H1 (cell line): ENCODE measurements around the gene MYBPHL. TPM values are rescaled to one million over a fixed set of nuclear protein-coding genes. Genes with fewer than 3 reads are reported as not detected.

Source experiments
- CTCF ChIA-PET: fragments of 300-600 bp; sonication (Branson Sonifier 250); formaldehyde crosslinking; loops from one replicate; lab custom pipeline; 2021; ENCODE audit not compliant: partially characterized antibody; lab: Charles Lee
- POLR2A ChIA-PET: fragments of 300-600 bp; sonication (Branson Sonifier 250); formaldehyde crosslinking; loops from one replicate; lab custom pipeline; 2021; ENCODE audit warnings: inconsistent platforms; ENCODE audit not compliant: partially characterized antibody; lab: Charles Lee
- DNase-seq, 2 experiments: peaks; one replicate each; pipeline versions ENCODE4 v3.0.0 to v3.0.0-alpha.2; 2010 to 2022; ENCODE audit warnings: low spot score in 2 of 2, low read depth in 1 of 2, mixed read lengths in 1 of 2
- FAIRE-seq: peaks from 2 replicates; lab custom pipeline; 2011; peaks lifted over from hg19 to GRCh38; lab: Jason Lieb, UNC
- H2AFZ ChIP-seq: 2 replicates; pipeline ENCODE4 v1.8.1; 2012; ENCODE audit warnings: low read length, inconsistent platforms
- H2AK5ac ChIP-seq: 2 replicates; pipeline ENCODE4 v1.6.1; 2013; ENCODE audit warnings: low read depth, low read length
- H2BK120ac ChIP-seq: replicated peaks from 2 replicates; pipeline ENCODE3; 2013; ENCODE audit warnings: low read depth, low read length, inconsistent platforms
- H2BK12ac ChIP-seq: 2 replicates; pipeline ENCODE4 v1.6.1; 2013; ENCODE audit warnings: low read depth, low read length
- H2BK15ac ChIP-seq: 2 replicates; pipeline ENCODE4 v1.6.1; 2013; ENCODE audit warnings: low read length
- H2BK20ac ChIP-seq: 2 replicates; pipeline ENCODE4 v1.6.1; 2013; ENCODE audit warnings: low read length
- H2BK5ac ChIP-seq: 2 replicates; pipeline ENCODE4 v1.6.1; 2013; ENCODE audit warnings: low read depth, low read length
- H3K14ac ChIP-seq: 2 replicates; pipeline ENCODE4 v1.6.1; 2013; ENCODE audit warnings: inconsistent platforms; ENCODE audit not compliant: insufficient read length
- H3K18ac ChIP-seq: 2 replicates; pipeline ENCODE4 v1.6.1; 2013; ENCODE audit warnings: low read length; ENCODE audit errors: extremely low read depth
- H3K23ac ChIP-seq: 2 replicates; pipeline ENCODE4 v1.6.1; 2013; ENCODE audit warnings: inconsistent platforms; ENCODE audit not compliant: insufficient read length
- H3K23me2 ChIP-seq: 2 replicates; pipeline ENCODE4 v1.6.1; 2013; ENCODE audit warnings: low read depth, low read length
- H3K27ac ChIP-seq: 2 replicates; pipeline ENCODE4 v1.6.1; 2011; ENCODE audit warnings: low read depth, low read length, inconsistent platforms
- H3K27me3 ChIP-seq, 4 experiments: replicated peaks in 1 of 4; 1 replicate in 1 of 4; 2 replicates in 3 of 4; pipeline versions ENCODE4 v1.6.1 to v1.8.1; 2011 to 2013; ENCODE audit warnings: low read length in 3 of 4, mild to moderate bottlenecking in 3 of 4, inconsistent platforms in 2 of 4, mixed read lengths in 2 of 4, moderate library complexity in 1 of 4; ENCODE audit not compliant: control insufficient read depth in 3 of 4, insufficient read depth in 3 of 4; ENCODE audit errors: extremely low read depth in 1 of 4
- H3K36me3 ChIP-seq, 4 experiments: 2 replicates each; pipeline versions ENCODE4 v1.6.1 to v1.8.1; 2011 to 2013; ENCODE audit warnings: mild to moderate bottlenecking in 4 of 4, low read length in 3 of 4, moderate library complexity in 2 of 4, control low read depth in 1 of 4, inconsistent platforms in 1 of 4; ENCODE audit not compliant: insufficient read depth in 4 of 4, control insufficient read depth in 2 of 4
- H3K4ac ChIP-seq: replicated peaks from 2 replicates; pipeline ENCODE3; 2013; ENCODE audit warnings: low read length, low read depth, mixed read lengths, inconsistent platforms; ENCODE audit not compliant: insufficient read length
- H3K4me1 ChIP-seq, 4 experiments: replicated peaks in 1 of 4; 1 replicate in 1 of 4; 2 replicates in 3 of 4; pipeline versions ENCODE4 v1.6.1 to v1.8.1; 2011 to 2013; ENCODE audit warnings: low read length in 3 of 4, inconsistent platforms in 2 of 4, mixed read lengths in 1 of 4; ENCODE audit not compliant: insufficient read depth in 4 of 4, control insufficient read depth in 3 of 4
- H3K4me2 ChIP-seq, 2 experiments: 2 replicates each; pipeline versions ENCODE4 v1.6.1 to v1.8.1; 2011 to 2013; ENCODE audit warnings: low read depth in 2 of 2, low read length in 2 of 2, control low read depth in 1 of 2, inconsistent platforms in 1 of 2, mild to moderate bottlenecking in 1 of 2; ENCODE audit not compliant: insufficient read depth in 1 of 2
- H3K4me3 ChIP-seq, 4 experiments: fragments of 200-600, 300-600 bp in 1 of 4; sonication (generic), shearing (Covaris generic), sonication (Bioruptor Twin) in 1 of 4; 2 replicates each; pipeline versions ENCODE4 v1.5.1 to v1.8.1; 2011 to 2016; ENCODE audit warnings: low read length in 4 of 4, low read depth in 3 of 4, control low read depth in 2 of 4, inconsistent platforms in 2 of 4, mild to moderate bottlenecking in 2 of 4, mixed read lengths in 1 of 4, moderate library complexity in 1 of 4; ENCODE audit not compliant: insufficient read depth in 2 of 4; ENCODE audit errors: extremely low read depth in 1 of 4
- H3K56ac ChIP-seq: replicated peaks from 2 replicates; pipeline ENCODE3; 2013; ENCODE audit warnings: low read depth, mild to moderate bottlenecking, mixed read lengths, low read length, inconsistent platforms; ENCODE audit not compliant: insufficient read length
- H3K79me1 ChIP-seq: 2 replicates; pipeline ENCODE4 v1.6.1; 2013; ENCODE audit warnings: low read depth, low read length, control low read depth
- H3K79me2 ChIP-seq, 2 experiments: 2 replicates each; pipeline versions ENCODE4 v1.6.1 to v1.8.1; 2012 to 2013; ENCODE audit warnings: low read length in 2 of 2, mild to moderate bottlenecking in 2 of 2, inconsistent platforms in 1 of 2; ENCODE audit not compliant: insufficient read depth in 2 of 2, control insufficient read depth in 1 of 2
- H3K9ac ChIP-seq, 4 experiments: replicated peaks in 1 of 4; 1 replicate in 1 of 4; 2 replicates in 3 of 4; pipeline versions ENCODE4 v1.6.1 to v1.8.1; 2011 to 2013; ENCODE audit warnings: low read depth in 3 of 4, low read length in 3 of 4, control low read depth in 2 of 4, mild to moderate bottlenecking in 2 of 4, moderate library complexity in 2 of 4, inconsistent platforms in 1 of 4; ENCODE audit errors: extremely low read depth in 1 of 4
- H3K9me3 ChIP-seq, 2 experiments: 2 replicates each; pipeline versions ENCODE4 v1.6.1 to v1.8.1; 2012 to 2013; ENCODE audit warnings: mild to moderate bottlenecking in 2 of 2, moderate library complexity in 2 of 2, control low read depth in 1 of 2, inconsistent platforms in 1 of 2, low read depth in 1 of 2, low read length in 1 of 2, mixed read lengths in 1 of 2; ENCODE audit not compliant: insufficient read depth in 2 of 2
- H4K20me1 ChIP-seq, 2 experiments: replicated peaks in 1 of 2; 2 replicates each; pipeline versions ENCODE3 to v1.8.1; 2011 to 2013; ENCODE audit warnings: inconsistent platforms in 2 of 2, low read length in 2 of 2, mild to moderate bottlenecking in 1 of 2; ENCODE audit not compliant: insufficient read depth in 2 of 2, control insufficient read depth in 1 of 2
- H4K5ac ChIP-seq: 2 replicates; pipeline ENCODE4 v1.6.1; 2013; ENCODE audit warnings: low read length, low read depth, mixed read lengths, inconsistent platforms; ENCODE audit not compliant: insufficient read length
- H4K8ac ChIP-seq: 2 replicates; pipeline ENCODE4 v1.8.0; 2013; ENCODE audit warnings: mild to moderate bottlenecking, moderate library complexity, low read length, inconsistent platforms; ENCODE audit not compliant: insufficient read depth; ENCODE audit errors: extremely low read depth
- H4K91ac ChIP-seq: replicated peaks from 2 replicates; pipeline ENCODE3; 2013; ENCODE audit warnings: low read length, mixed read lengths, inconsistent platforms; ENCODE audit not compliant: insufficient read length
- BACH1 ChIP-seq: IDR thresholded peaks from 2 replicates; pipeline ENCODE4 v1.6.1; 2012; ENCODE audit warnings: low read length, improper control_type of control experiment
- CBX8 ChIP-seq: fragments of 300-800, 300-1000 bp; sonication (generic); IDR thresholded peaks from 2 replicates; pipeline ENCODE4 v1.7.1; 2016; ENCODE audit warnings: low read depth, low read length, borderline replicate concordance
- EGR1 ChIP-seq: IDR thresholded peaks from 2 replicates; pipeline ENCODE4 v1.6.1; 2011; ENCODE audit warnings: low read depth, low read length, borderline replicate concordance
- JUND ChIP-seq: IDR thresholded peaks from 2 replicates; pipeline ENCODE4 v1.6.1; 2011; ENCODE audit warnings: mild to moderate bottlenecking, improper control_type of control experiment, low read length
- KDM4A ChIP-seq: IDR thresholded peaks from one replicate; pipeline ENCODE4 v1.7.1; 2012; ENCODE audit warnings: low read depth, mild to moderate bottlenecking, moderate library complexity, low read length, inconsistent platforms; ENCODE audit not compliant: severe bottlenecking
- PHF8 ChIP-seq: fragments of 200-600 bp; sonication (generic); conservative IDR thresholded peaks from 2 replicates; pipeline ENCODE4 v1.7.1; 2012; ENCODE audit warnings: low read depth, mild to moderate bottlenecking, inconsistent platforms, low read length, moderate library complexity
- RNF2 ChIP-seq: fragments of 200-900, 300-1000 bp; sonication (generic); IDR thresholded peaks from 2 replicates; pipeline ENCODE4 v1.7.1; 2016; ENCODE audit warnings: borderline replicate concordance, low read depth, mild to moderate bottlenecking, antibody characterized with exemption, low read length; ENCODE audit not compliant: poor library complexity, severe bottlenecking; ENCODE audit errors: missing control alignments
- SAP30 ChIP-seq: fragments of 300-600 bp; sonication (generic); IDR thresholded peaks from 2 replicates; pipeline ENCODE4 v1.7.1; 2012; ENCODE audit warnings: low read length, moderate library complexity, mild to moderate bottlenecking, inconsistent platforms; ENCODE audit not compliant: insufficient read depth, insufficient replicate concordance
- SP4 ChIP-seq: IDR thresholded peaks from 2 replicates; pipeline ENCODE4 v1.6.1; 2012; ENCODE audit warnings: low read length, inconsistent platforms
- whole genome bisulfite sequencing, 2 experiments: shearing (Covaris generic) in 1 of 2; methylation state at CpG; one replicate each; pipeline versions ENCODE4 v1.1.6 to v1.1.7; 2013 to 2015; ENCODE audit warnings: low lambda C conversion rate in 2 of 2, mixed read lengths in 2 of 2, inconsistent platforms in 1 of 2, low coverage in 1 of 2, missing lambda C conversion rate in 1 of 2; ENCODE audit not compliant: insufficient replicate concordance in 2 of 2, insufficient coverage in 1 of 2, insufficient read length in 1 of 2; ENCODE audit errors: extremely low coverage in 1 of 2, missing lambda C conversion rate in 1 of 2; 5-methylcytosine and 5-hydroxymethylcytosine counted together
- polyA plus RNA-seq, 7 experiments: library from polyadenylated mRNA; depleted of rRNA in 3 of 7; stranded (reverse) in 5 of 7; unstranded in 2 of 7; fragments of >200 nt in 5 of 7; fragments of 200-250 nt in 2 of 7; gene quantifications; 1 replicate in 5 of 7; 2 replicates in 1 of 7; 4 replicates in 1 of 7; pipeline versions ENCODE4 v1.2.1 to v1.2.3, GENCODE V29; 2011 to 2013; ENCODE audit warnings: missing spikeins in 2 of 7, mixed read lengths in 2 of 7
- total RNA-seq: library from RNA; stranded (reverse); fragmentation: NEBNext Ultra II Directional; extraction: Animal tissue kit (Norgen Biotek cat#: 25700); gene quantifications from 2 replicates; pipeline ENCODE4 v1.2.1, GENCODE V29; 2021

Gene MYBPHL
- total and polyA plus RNA-seq, 2 of the 8 experiments (the other 6 are each of a cell fraction or from before 2014, with no cell fraction given), result 0.24 to 0.30 TPM

DNA sequence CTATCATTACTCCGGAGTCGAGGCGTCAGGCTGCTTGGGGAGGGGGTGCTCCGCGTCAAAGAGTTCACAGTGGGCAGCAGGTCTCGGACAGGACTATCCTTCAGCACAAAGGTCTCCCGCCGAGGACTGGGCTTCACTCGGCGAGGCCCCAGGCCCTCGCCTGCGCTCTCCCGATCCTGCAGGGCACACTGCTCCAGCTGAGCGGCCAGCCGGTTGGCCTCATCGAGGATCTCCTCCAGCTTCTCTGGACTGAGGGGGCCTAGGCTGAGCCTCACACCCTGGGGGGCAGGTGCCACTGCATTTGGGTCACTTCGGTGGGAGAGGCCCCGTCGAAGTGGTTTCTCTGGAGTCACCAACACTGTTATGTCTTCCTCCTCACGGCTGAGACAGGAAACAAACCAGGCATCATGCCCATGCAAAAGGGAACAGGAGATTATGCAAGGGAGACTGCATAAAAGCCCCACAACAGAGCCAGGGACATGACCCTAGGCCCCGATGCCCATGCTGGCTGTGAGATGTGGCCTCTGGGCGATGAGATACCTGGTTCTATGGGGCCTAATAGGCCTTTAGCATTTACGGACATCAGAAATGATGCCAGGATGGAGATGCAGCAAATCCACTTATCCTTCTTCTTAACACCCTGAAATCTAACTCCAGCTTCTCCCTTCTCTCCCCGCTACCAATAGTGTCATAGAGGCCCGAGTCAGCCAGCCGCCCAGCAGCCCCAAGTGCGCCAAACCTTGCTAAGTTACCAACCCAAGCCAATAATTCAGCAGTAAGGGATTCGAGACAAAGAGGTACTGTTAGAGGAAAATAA is 24.9 kb downstream of the MYBPHL start:
- no peak overlapping the region for H3K14ac ChIP-seq
- H4K5ac ChIP-seq, result no peak overlapping the region
- H2AFZ ChIP-seq, result no peak overlapping the region
- peak overlapping the region; percentile 84 to 91 for H3K4me2 ChIP-seq
- H3K79me2 ChIP-seq, result peaks cover 0 to 16% of the 10 kb centered on the region in 2 experiments; a peak in 3 of 4 replicates
- FAIRE-seq, result no peak
- no peak for DNase-seq
- CTCF ChIA-PET, result interaction anchor here (0.8 to 3.0 kb wide), 11 partner anchors 12 to 217 kb away, joined by 3 to 30 read pairs (median 4); partner anchors contain the start of genes CYB561D1 and SORT1
- no peak overlapping the region; the same call in 1 of the 2 replicates for H4K8ac ChIP-seq
- no peak overlapping the region for H4K91ac ChIP-seq
- H4K20me1 ChIP-seq, result no peaks in the 10 kb centered on the region
- H3K9me3 ChIP-seq, result no peaks in the 10 kb centered on the region
- H3K4ac ChIP-seq, result peak overlapping the region; percentile 40
- peak overlapping the region; percentile 54 to 95 (median 86) for H3K4me3 ChIP-seq
- H3K23ac ChIP-seq, result no peak overlapping the region
- no peaks in the 10 kb centered on the region for H3K27me3 ChIP-seq
- no peak overlapping the region for H3K18ac ChIP-seq
- H2BK12ac ChIP-seq, result no peak overlapping the region
- WGBS, 2 experiments, result 84% methylated on average over 28 of the region's 28 CpGs; no CpG with 5 or more reads in 1 of the 2 experiments
- H3K9ac ChIP-seq, result peak overlapping the region in 3 of 4 experiments; percentile 1 to 65 (median 58); a peak in 3 of 7 replicates
- POLR2A ChIA-PET, result interaction anchor here (1.0 to 2.3 kb wide), 7 partner anchors 11 to 117 kb away, joined by 3 to 18 read pairs (median 6); partner anchors contain the start of gene SORT1
- H3K56ac ChIP-seq, result no peak overlapping the region
- no peak overlapping the region for H2AK5ac ChIP-seq
- H3K36me3 ChIP-seq, result peaks cover 10 to 22% (median 16%) of the 10 kb centered on the region in 4 experiments; a peak in 6 of 8 replicates
- peaks cover 12% of the 10 kb centered on the region for H3K23me2 ChIP-seq
- no peak overlapping the region for H2BK20ac ChIP-seq
- TF ChIP-seq SP4 (no peak), PHF8 (no peak), RNF2 (no peak), EGR1 (no peak), KDM4A (no peak), JUND (no peak), CBX8 (no peak), SAP30 (no peak), BACH1 (no peak)
- peaks cover 10 to 15% (median 11%) of the 10 kb centered on the region in 4 experiments for H3K4me1 ChIP-seq
- H2BK15ac ChIP-seq, result no peak overlapping the region; the same call in 1 of the 2 replicates
- peak overlapping the region; percentile 76; the same call in 1 of the 2 replicates for H2BK5ac ChIP-seq
- no peak overlapping the region for H3K27ac ChIP-seq
- no peak overlapping the region for H2BK120ac ChIP-seq
- peaks cover 7% of the 10 kb centered on the region for H3K79me1 ChIP-seq
